ENCODE measurements around the gene STKLD1.
"Not testable (repeated sequence)": the region's sequence is repeated elsewhere in the genome, so short reads cannot be mapped to it uniquely, and the experiment has no call there.

STKLD1 gene

GRCh38 chr9:133449760-133450159 lies 73.6 kb downstream of the STKLD1 start:
- no peak for DNase-seq
- H3K27ac Mint-ChIP-seq: no peak overlapping the region
- CTCF ChIA-PET: no interaction called here
- H3K4me3 Mint-ChIP-seq: no peak overlapping the region
- peaks cover 19% of the 10 kb centered on the region for H3K27me3 Mint-ChIP-seq
- H3K4me1 Mint-ChIP-seq: no peaks in the 10 kb centered on the region
- no peaks in the 10 kb centered on the region for H3K9me3 Mint-ChIP-seq
- H3K36me3 Mint-ChIP-seq: no peaks in the 10 kb centered on the region

- DNase-seq, H3K9me3 Mint-ChIP-seq: not testable (repeated sequence)
- CTCF ChIA-PET: interaction anchor here (1.7 kb wide), 1 partner anchor 33 kb away, joined by 3 read pairs; no protein-coding TSS in a partner anchor
These were observed 75.7 kb downstream of the STKLD1 start for GRCh38 chr9:133451865-133452264.

GRCh38 chr9:133452562-133452961 lies 76.4 kb downstream of the STKLD1 start:
- no peaks in the 10 kb centered on the region for H3K36me3 Mint-ChIP-seq
- H3K27ac Mint-ChIP-seq: no peak overlapping the region
- peaks cover 19% of the 10 kb centered on the region for H3K27me3 Mint-ChIP-seq
- H3K4me3 Mint-ChIP-seq: no peak overlapping the region
- no peaks in the 10 kb centered on the region for H3K4me1 Mint-ChIP-seq
- CTCF ChIA-PET: interaction anchor here (1.7 kb wide), 1 partner anchor 33 kb away, joined by 3 read pairs; no protein-coding TSS in a partner anchor
- DNase-seq: no peak
- H3K9me3 Mint-ChIP-seq: no peaks in the 10 kb centered on the region

More at GRCh38 chr9:133451865-133452264, 75.7 kb downstream of the STKLD1 start:
- not testable (repeated sequence) for H3K36me3 Mint-ChIP-seq, H3K4me1 Mint-ChIP-seq, H3K4me3 Mint-ChIP-seq, H3K27ac Mint-ChIP-seq
- peaks cover 23% of the 10 kb centered on the region for H3K27me3 Mint-ChIP-seq

GRCh38 chr9:133453651-133454050 lies 77.5 kb downstream of the STKLD1 start:
- CTCF ChIA-PET: interaction anchor here (1.7 kb wide), 1 partner anchor 32 kb away, joined by 3 read pairs; no protein-coding TSS in a partner anchor
- Mint-ChIP-seq H3K9me3 (no peaks in the 10 kb centered on the region), H3K4me3 (no peak overlapping the region), H3K27ac (no peak overlapping the region), H3K27me3 (peaks cover 29% of the 10 kb centered on the region), H3K4me1 (no peaks in the 10 kb centered on the region), H3K36me3 (no peaks in the 10 kb centered on the region)
- no peak for DNase-seq

- peaks cover 36% of the 10 kb centered on the region for H3K27me3 Mint-ChIP-seq
- H3K27ac Mint-ChIP-seq: no peak overlapping the region
These were observed 78.2 kb downstream of the STKLD1 start for GRCh38 chr9:133454325-133454724.

DNA sequence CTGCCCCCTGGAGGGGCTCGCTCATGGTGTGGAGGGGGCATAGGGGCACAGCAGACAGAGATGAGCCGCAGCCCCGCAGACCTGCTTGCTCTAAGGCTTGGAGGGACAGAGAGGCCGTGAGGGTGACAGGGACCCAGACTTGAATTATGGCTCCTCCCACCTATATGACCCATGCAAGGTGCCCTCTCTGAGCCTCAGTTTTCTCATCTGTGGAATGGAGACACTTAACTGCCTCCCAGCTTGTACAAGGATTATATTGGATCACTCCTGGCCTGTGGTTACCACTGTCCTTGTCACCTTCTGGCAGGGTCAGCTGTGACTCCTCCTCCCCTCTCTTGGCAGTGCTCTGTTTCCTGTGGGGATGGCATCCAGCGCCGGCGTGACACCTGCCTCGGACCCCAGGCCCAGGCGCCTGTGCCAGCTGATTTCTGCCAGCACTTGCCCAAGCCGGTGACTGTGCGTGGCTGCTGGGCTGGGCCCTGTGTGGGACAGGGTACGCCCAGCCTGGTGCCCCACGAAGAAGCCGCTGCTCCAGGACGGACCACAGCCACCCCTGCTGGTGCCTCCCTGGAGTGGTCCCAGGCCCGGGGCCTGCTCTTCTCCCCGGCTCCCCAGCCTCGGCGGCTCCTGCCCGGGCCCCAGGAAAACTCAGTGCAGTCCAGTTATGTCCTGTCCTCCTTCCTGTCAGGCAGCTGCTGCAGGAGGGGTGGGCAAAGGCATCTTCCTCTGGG lies 78.9 kb downstream of the STKLD1 start:
- H3K9me3 Mint-ChIP-seq: no peaks in the 10 kb centered on the region
- DNase-seq: no peak
- peaks cover 44% of the 10 kb centered on the region for H3K27me3 Mint-ChIP-seq
- CTCF ChIA-PET: interaction anchor here (1.4 kb wide), 1 partner anchor 30 kb away, joined by 3 read pairs; no protein-coding TSS in a partner anchor
- no peak overlapping the region for H3K4me3 Mint-ChIP-seq
- peaks cover 6% of the 10 kb centered on the region for H3K4me1 Mint-ChIP-seq
- H3K36me3 Mint-ChIP-seq: no peaks in the 10 kb centered on the region
- no peak overlapping the region for H3K27ac Mint-ChIP-seq

More at GRCh38 chr9:133454325-133454724, 78.2 kb downstream of the STKLD1 start:
- H3K36me3 Mint-ChIP-seq: no peaks in the 10 kb centered on the region
- peaks cover 2% of the 10 kb centered on the region for H3K4me1 Mint-ChIP-seq
- no peak for DNase-seq
- no peak overlapping the region for H3K4me3 Mint-ChIP-seq
- H3K9me3 Mint-ChIP-seq: no peaks in the 10 kb centered on the region
- CTCF ChIA-PET: no interaction called here

All from activated naive CD4-positive, alpha-beta T cell treated with anti-CD3 and anti-CD28 coated beads, Interleukin-2, amount 10 ng/mL, durations not matched to agents 7 days and 5 days (primary cell).